OCI-LY1 (cell line): ENCODE data around the gene DROSHA.

Experiments
- EZH2 ChIP-seq: fragments of 200-600 bp; sonication (generic), shearing (Covaris generic); IDR thresholded peaks from 2 replicates; pipeline ENCODE4 v1.8.0; 2017; ENCODE audit warnings: borderline replicate concordance, mixed run types, mild to moderate bottlenecking, antibody characterized with exemption, low read length, moderate library complexity, mixed read lengths
- TF ChIP-seq, protein P1 (sequence below): fragments of 200-600 bp; sonication (generic), shearing (Covaris generic); IDR thresholded peaks from 2 replicates; pipeline ENCODE4 v1.5.1; 2017; ENCODE audit warnings: mild to moderate bottlenecking, antibody characterized with exemption, low read length, moderate library complexity, mixed read lengths

DNA sequence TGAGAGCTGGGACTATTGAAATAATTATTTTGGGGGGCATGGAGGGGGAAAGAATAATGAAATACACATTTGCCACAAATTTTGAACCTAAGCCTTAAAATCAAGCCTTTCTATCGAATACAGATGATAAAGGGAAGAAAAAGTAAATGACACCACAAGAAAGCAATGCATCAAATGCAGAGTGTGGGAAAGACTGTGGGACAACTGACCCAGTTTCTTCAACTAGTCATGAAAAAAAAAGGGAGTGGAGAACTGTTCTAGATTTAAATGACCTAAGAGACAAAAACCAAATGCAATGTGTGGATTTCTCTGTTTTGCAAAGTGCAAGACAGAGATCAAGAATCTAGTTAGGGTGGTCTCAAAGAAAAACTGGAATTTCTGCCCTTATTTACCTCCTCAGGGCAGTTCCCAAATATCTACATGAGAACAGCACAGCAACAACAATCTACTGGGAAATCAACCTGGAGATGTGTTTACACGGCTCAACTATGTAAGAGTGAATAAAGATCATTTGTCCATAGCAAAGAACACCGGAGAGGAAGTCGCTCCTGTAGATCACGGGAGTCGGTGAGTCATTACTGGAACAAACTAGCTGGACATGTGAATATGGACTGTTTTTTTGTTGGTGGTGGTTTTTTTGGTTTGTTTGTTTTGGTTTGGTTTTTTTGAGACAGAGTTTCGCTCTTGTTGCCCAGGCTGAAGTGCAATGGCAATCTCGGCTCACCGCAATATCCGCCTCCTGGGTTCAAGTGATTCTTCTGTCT is 145.9 kb downstream of the DROSHA start:
- TF ChIP-seq, protein P1, sequence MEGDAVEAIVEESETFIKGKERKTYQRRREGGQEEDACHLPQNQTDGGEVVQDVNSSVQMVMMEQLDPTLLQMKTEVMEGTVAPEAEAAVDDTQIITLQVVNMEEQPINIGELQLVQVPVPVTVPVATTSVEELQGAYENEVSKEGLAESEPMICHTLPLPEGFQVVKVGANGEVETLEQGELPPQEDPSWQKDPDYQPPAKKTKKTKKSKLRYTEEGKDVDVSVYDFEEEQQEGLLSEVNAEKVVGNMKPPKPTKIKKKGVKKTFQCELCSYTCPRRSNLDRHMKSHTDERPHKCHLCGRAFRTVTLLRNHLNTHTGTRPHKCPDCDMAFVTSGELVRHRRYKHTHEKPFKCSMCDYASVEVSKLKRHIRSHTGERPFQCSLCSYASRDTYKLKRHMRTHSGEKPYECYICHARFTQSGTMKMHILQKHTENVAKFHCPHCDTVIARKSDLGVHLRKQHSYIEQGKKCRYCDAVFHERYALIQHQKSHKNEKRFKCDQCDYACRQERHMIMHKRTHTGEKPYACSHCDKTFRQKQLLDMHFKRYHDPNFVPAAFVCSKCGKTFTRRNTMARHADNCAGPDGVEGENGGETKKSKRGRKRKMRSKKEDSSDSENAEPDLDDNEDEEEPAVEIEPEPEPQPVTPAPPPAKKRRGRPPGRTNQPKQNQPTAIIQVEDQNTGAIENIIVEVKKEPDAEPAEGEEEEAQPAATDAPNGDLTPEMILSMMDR: no peak
- TF ChIP-seq EZH2: no peak
